Neuron (in vitro differentiated cells): ENCODE data around the gene CDRT4.

Source experiments
- H2AFZ ChIP-seq: one replicate; pipeline ENCODE4 v1.6.1; 2013; ENCODE audit warnings: low read depth, mild to moderate bottlenecking, inconsistent platforms, low read length, moderate library complexity
- H3K27me3 ChIP-seq: one replicate; pipeline ENCODE4 v1.6.1; 2013; ENCODE audit warnings: low read length; ENCODE audit not compliant: insufficient read depth
- H3K36me3 ChIP-seq: one replicate; pipeline ENCODE4 v1.6.1; 2013; ENCODE audit warnings: low read length; ENCODE audit not compliant: insufficient read depth
- H3K4me1 ChIP-seq: one replicate; pipeline ENCODE4 v1.6.1; 2013; ENCODE audit warnings: low read length; ENCODE audit not compliant: insufficient read depth
- H3K4me3 ChIP-seq: 2 replicates; pipeline ENCODE4 v1.5.1; 2013; ENCODE audit warnings: mild to moderate bottlenecking, low read length, moderate library complexity
- H3K9me3 ChIP-seq: one replicate; pipeline ENCODE4 v1.6.1; 2013; ENCODE audit warnings: low read length

CDRT4 gene

GRCh38 chr17:15424521-15424920 is 42.9 kb downstream of the CDRT4 start:
- no peaks in the 10 kb centered on the region for H3K36me3 ChIP-seq
- no peak overlapping the region for H2AFZ ChIP-seq
- H3K4me1 ChIP-seq, result peaks cover 5% of the 10 kb centered on the region
- no peak overlapping the region for H3K4me3 ChIP-seq
- H3K27me3 ChIP-seq, result no peaks in the 10 kb centered on the region
- H3K9me3 ChIP-seq, result no peaks in the 10 kb centered on the region

- H3K36me3 ChIP-seq, result no peaks in the 10 kb centered on the region
- H3K9me3 ChIP-seq, result no peaks in the 10 kb centered on the region
- H3K4me3 ChIP-seq, result no peak overlapping the region
- H2AFZ ChIP-seq, result no peak overlapping the region
- H3K4me1 ChIP-seq, result peaks cover 8% of the 10 kb centered on the region
- no peaks in the 10 kb centered on the region for H3K27me3 ChIP-seq
Observed at GRCh38 chr17:15422392-15422965, 44.9 kb downstream of the CDRT4 start.

GRCh38 chr17:15418781-15419180 is 48.6 kb downstream of the CDRT4 start:
- no peaks in the 10 kb centered on the region for H3K27me3 ChIP-seq
- H3K4me1 ChIP-seq, result peaks cover 3% of the 10 kb centered on the region
- no peak overlapping the region for H2AFZ ChIP-seq
- no peaks in the 10 kb centered on the region for H3K9me3 ChIP-seq
- H3K4me3 ChIP-seq, result no peak overlapping the region
- H3K36me3 ChIP-seq, result no peaks in the 10 kb centered on the region

- no peaks in the 10 kb centered on the region for H3K27me3 ChIP-seq
- H3K9me3 ChIP-seq, result no peaks in the 10 kb centered on the region
- H3K36me3 ChIP-seq, result no peaks in the 10 kb centered on the region
- no peak overlapping the region for H3K4me3 ChIP-seq
- no peak overlapping the region for H2AFZ ChIP-seq
- peaks cover 3% of the 10 kb centered on the region for H3K4me1 ChIP-seq
Observed at GRCh38 chr17:15414532-15415306, 52.7 kb downstream of the CDRT4 start.

- no peak overlapping the region for H3K4me3 ChIP-seq
- no peaks in the 10 kb centered on the region for H3K36me3 ChIP-seq
- H3K4me1 ChIP-seq, result peaks cover 3% of the 10 kb centered on the region
- no peaks in the 10 kb centered on the region for H3K27me3 ChIP-seq
- no peak overlapping the region for H2AFZ ChIP-seq
- no peaks in the 10 kb centered on the region for H3K9me3 ChIP-seq
Observed at GRCh38 chr17:15413101-15413771, 54.2 kb downstream of the CDRT4 start.

- H2AFZ ChIP-seq, result no peak overlapping the region
- H3K4me1 ChIP-seq, result peaks cover under 1% of the 10 kb centered on the region
- H3K27me3 ChIP-seq, result no peaks in the 10 kb centered on the region
- no peaks in the 10 kb centered on the region for H3K36me3 ChIP-seq
- H3K9me3 ChIP-seq, result no peaks in the 10 kb centered on the region
- no peak overlapping the region for H3K4me3 ChIP-seq
Observed at GRCh38 chr17:15412606-15413005, 54.8 kb downstream of the CDRT4 start.

GRCh38 chr17:15411384-15412198 is 55.8 kb downstream of the CDRT4 start:
- Histone ChIP-seq H3K36me3 (no peaks in the 10 kb centered on the region), H3K27me3 (no peaks in the 10 kb centered on the region), H3K4me3 (no peak overlapping the region), H3K4me1 (no peaks in the 10 kb centered on the region), H3K9me3 (no peaks in the 10 kb centered on the region), H2AFZ (no peak overlapping the region)

- Histone ChIP-seq H3K36me3 (no peaks in the 10 kb centered on the region), H2AFZ (no peak overlapping the region), H3K9me3 (no peaks in the 10 kb centered on the region), H3K4me1 (no peaks in the 10 kb centered on the region), H3K4me3 (no peak overlapping the region), H3K27me3 (no peaks in the 10 kb centered on the region)
Observed at GRCh38 chr17:15409721-15410250, 57.6 kb downstream of the CDRT4 start.

GRCh38 chr17:15408803-15409202 is 58.6 kb downstream of the CDRT4 start:
- Histone ChIP-seq H3K4me1 (no peaks in the 10 kb centered on the region), H2AFZ (no peak overlapping the region), H3K36me3 (no peaks in the 10 kb centered on the region), H3K9me3 (no peaks in the 10 kb centered on the region), H3K27me3 (no peaks in the 10 kb centered on the region), H3K4me3 (no peak overlapping the region)

GRCh38 chr17:15406081-15406480 is 61.3 kb downstream of the CDRT4 start:
- H3K27me3 ChIP-seq, result no peaks in the 10 kb centered on the region

GRCh38 chr17:15405058-15405415 is 62.4 kb downstream of the CDRT4 start:
- Histone ChIP-seq H2AFZ (no peak overlapping the region), H3K9me3 (no peaks in the 10 kb centered on the region), H3K27me3 (no peaks in the 10 kb centered on the region), H3K4me3 (no peak overlapping the region), H3K36me3 (no peaks in the 10 kb centered on the region), H3K4me1 (no peaks in the 10 kb centered on the region)

More at GRCh38 chr17:15406081-15406480, 61.3 kb downstream of the CDRT4 start:
- no peaks in the 10 kb centered on the region for H3K9me3 ChIP-seq
- H3K36me3 ChIP-seq, result no peaks in the 10 kb centered on the region
- no peak overlapping the region for H2AFZ ChIP-seq
- no peak overlapping the region for H3K4me3 ChIP-seq
- no peaks in the 10 kb centered on the region for H3K4me1 ChIP-seq

GRCh38 chr17:15404106-15405057 is 63.0 kb downstream of the CDRT4 start:
- H3K36me3 ChIP-seq, result no peaks in the 10 kb centered on the region
- no peak overlapping the region for H3K4me3 ChIP-seq
- H3K9me3 ChIP-seq, result no peaks in the 10 kb centered on the region
- H2AFZ ChIP-seq, result no peak overlapping the region
- H3K4me1 ChIP-seq, result no peaks in the 10 kb centered on the region
- no peaks in the 10 kb centered on the region for H3K27me3 ChIP-seq
